Measurements from ENCODE around the gene GATB.

DNA sequence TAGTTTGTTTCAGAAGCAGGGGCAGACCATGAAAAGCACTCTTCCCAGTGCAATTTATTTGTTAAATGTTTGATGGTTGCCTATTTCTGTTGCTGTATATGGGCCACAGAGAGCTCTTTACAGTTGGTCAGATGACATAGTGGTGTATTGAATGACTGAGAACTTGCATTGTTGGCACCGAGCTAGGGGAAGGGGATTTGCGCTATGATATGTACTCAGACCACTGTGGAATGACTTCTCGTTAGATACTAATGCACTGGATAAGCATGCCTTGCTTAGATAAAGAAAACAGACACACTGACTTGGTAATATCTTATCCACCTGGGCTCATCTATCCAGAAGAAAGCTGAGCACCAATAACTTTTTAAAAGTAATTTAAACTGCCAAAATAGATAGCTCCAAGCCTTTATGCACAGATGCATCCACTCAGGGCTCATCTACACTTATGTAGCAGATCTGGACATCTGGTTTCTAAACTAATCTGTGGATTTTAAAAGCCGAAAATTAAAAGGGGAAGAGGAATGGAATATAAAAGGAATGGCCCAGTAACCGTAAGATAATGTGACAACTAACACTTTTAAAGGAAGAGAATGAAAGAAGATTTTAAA, 132.7 kb downstream of the GATB start:
- TF ChIP-seq, protein P1, sequence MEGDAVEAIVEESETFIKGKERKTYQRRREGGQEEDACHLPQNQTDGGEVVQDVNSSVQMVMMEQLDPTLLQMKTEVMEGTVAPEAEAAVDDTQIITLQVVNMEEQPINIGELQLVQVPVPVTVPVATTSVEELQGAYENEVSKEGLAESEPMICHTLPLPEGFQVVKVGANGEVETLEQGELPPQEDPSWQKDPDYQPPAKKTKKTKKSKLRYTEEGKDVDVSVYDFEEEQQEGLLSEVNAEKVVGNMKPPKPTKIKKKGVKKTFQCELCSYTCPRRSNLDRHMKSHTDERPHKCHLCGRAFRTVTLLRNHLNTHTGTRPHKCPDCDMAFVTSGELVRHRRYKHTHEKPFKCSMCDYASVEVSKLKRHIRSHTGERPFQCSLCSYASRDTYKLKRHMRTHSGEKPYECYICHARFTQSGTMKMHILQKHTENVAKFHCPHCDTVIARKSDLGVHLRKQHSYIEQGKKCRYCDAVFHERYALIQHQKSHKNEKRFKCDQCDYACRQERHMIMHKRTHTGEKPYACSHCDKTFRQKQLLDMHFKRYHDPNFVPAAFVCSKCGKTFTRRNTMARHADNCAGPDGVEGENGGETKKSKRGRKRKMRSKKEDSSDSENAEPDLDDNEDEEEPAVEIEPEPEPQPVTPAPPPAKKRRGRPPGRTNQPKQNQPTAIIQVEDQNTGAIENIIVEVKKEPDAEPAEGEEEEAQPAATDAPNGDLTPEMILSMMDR (IDR thresholded peaks at IDR 0.05), result no peak
- no peak for TF ChIP-seq EZH2 (IDR thresholded peaks at IDR 0.05; ENCODE audit: borderline replicate concordance, insufficient read depth, low read depth, low read length, poor library complexity, severe bottlenecking)
